Retinal pigment epithelial cell (primary cell): ENCODE data around the gene TLR7.

Source experiments
- DNase-seq: peaks from one replicate; pipeline ENCODE4 v3.0.0-alpha.2; 2010; ENCODE audit warnings: low read depth
- H3K4me3 ChIP-seq: 2 replicates; pipeline ENCODE4 v1.5.1; 2011; ENCODE audit warnings: mild to moderate bottlenecking, low read length, control low read depth, moderate library complexity
- CTCF ChIP-seq: conservative IDR thresholded peaks from 2 replicates; pipeline ENCODE4 v1.5.1; 2011; ENCODE audit warnings: low read depth, low read length, control low read depth, inconsistent platforms

The TLR7 gene

DNA sequence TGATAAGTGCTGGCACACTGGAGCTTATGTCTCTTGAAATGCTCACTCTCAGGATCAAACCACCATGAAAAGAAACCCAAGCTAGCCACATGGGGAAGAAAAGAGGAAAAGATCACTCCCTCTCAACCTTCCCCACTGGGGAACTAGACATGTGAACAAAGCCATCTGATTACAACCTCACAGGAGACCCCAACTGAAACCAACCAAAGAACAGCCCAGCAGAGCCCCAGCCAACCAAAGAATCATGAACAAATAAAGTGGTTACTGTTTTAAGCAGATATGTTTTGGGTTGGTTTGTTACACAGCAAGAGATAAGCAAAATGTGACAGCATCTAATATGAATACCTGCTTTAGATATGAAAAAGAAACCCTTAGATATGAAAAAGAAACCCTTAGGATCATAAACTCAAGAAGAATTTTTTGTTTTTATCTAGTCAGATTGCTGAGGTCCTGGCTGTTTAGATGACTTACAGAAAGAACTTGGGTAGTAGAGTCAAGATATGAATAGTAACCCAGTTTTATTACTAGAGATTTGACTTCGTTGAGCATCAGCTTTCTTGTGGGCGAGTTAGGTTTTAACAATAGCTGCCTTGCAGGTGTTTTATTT is 23.7 kb upstream of the TLR7 start:
- DNase-seq: no peak
- H3K4me3 ChIP-seq: no peak overlapping the region
- TF ChIP-seq CTCF: no peak

- TF ChIP-seq CTCF: no peak
- no peak overlapping the region for H3K4me3 ChIP-seq
- DNase-seq: no peak
Measured at GRCh38 chrX:12843668-12844279, 23.1 kb upstream of the TLR7 start.

- H3K4me3 ChIP-seq: no peak overlapping the region
- no peak for DNase-seq
- no peak for TF ChIP-seq CTCF
Measured at GRCh38 chrX:12844319-12844718, 22.6 kb upstream of the TLR7 start.

DNA sequence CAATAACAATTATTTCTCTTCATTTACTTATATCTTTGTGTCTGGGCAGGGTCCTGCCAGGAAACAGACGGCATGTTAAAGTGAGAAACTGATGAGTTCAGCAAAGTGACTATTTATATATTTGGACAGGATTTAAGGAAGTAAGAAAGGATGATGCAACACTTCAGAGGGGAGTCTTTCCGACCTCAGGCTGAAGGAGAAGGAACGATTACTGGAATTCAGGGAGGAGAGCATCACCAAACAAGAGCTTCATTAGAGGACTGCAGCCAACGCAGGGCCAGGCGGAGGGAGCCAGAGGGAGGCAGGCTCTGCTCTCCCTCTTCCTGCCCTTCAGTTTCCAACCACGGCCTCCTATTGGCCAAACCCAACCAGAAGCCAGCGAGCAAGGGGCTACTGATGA is 1.5 kb upstream of the TLR7 start:
- no peak for TF ChIP-seq CTCF
- DNase-seq: no peak
- H3K4me3 ChIP-seq: no peak overlapping the region

GRCh38 chrX:12867685-12868084 is 813 bp downstream of the TLR7 start:
- no peak for DNase-seq
- TF ChIP-seq CTCF: no peak
- H3K4me3 ChIP-seq: no peak overlapping the region

DNA sequence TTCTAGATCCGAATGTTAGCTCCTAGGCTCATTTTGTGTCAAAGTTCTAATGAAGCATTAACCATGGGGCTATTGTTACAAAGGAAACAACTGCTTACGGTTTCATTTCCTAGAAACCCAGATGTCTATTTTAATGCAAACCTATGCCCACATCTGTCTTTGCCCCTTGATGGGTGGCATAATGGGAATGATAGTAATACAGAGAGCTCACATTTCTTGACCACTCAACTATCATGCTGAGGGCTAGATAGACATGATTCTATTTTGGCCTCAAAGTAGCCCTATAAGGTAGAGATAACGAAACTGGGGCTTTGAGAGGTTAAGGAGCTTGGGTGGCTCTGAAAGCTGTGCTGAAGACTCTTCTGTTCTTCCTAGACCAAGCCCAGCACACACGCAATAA is 1.9 kb downstream of the TLR7 start:
- TF ChIP-seq CTCF: no peak
- no peak overlapping the region for H3K4me3 ChIP-seq
- DNase-seq: no peak

DNA sequence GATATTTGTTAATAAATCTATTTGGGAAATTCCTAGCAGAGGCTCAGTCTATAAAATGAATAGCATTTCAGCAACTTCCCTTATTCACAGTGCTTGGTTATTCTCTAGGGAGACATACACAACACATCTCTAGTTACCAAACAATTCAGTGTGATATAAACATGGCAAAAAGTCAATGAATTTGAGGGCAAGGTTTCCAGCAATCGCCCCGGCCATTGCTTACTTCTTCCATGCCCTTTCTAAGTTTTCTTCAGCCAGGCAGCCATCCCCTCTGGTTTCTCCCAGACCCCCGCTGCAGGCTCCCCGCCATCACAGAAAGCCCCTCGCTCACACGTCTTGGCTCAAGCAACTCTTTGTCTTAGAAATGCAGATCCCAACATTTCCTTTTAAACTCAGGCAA is 4.4 kb downstream of the TLR7 start:
- H3K4me3 ChIP-seq: no peak overlapping the region
- no peak for DNase-seq
- TF ChIP-seq CTCF: no peak
